Ishikawa (cell line): ENCODE results near the gene RGS7.

ENCODE experiments used
- EP300 ChIP-seq: IDR thresholded peaks from 2 replicates; pipeline ENCODE4 v1.6.1; 2012; ENCODE audit warnings: borderline replicate concordance
- NFIC ChIP-seq: IDR thresholded peaks from 2 replicates; pipeline ENCODE4 v1.6.1; 2012
- TAF1 ChIP-seq: IDR thresholded peaks from 2 replicates; pipeline ENCODE4 v1.6.1; 2012; ENCODE audit warnings: low read depth, mild to moderate bottlenecking

GRCh38 chr1:240914506-240914905 is 442.5 kb downstream of the RGS7 start:
- no peak for TF ChIP-seq TAF1
- no peak for TF ChIP-seq EP300
- TF ChIP-seq NFIC = no peak
